ENCODE data around the gene LRRC30. TPM values are rescaled to one million over a fixed set of nuclear protein-coding genes. Genes with fewer than 3 reads are reported as not detected.
"Not testable (repeated sequence)": the region's sequence is repeated elsewhere in the genome, so short reads cannot be mapped to it uniquely, and the experiment has no call there.

The LRRC30 gene
- total RNA-seq: not detected in 2 replicates

DNA sequence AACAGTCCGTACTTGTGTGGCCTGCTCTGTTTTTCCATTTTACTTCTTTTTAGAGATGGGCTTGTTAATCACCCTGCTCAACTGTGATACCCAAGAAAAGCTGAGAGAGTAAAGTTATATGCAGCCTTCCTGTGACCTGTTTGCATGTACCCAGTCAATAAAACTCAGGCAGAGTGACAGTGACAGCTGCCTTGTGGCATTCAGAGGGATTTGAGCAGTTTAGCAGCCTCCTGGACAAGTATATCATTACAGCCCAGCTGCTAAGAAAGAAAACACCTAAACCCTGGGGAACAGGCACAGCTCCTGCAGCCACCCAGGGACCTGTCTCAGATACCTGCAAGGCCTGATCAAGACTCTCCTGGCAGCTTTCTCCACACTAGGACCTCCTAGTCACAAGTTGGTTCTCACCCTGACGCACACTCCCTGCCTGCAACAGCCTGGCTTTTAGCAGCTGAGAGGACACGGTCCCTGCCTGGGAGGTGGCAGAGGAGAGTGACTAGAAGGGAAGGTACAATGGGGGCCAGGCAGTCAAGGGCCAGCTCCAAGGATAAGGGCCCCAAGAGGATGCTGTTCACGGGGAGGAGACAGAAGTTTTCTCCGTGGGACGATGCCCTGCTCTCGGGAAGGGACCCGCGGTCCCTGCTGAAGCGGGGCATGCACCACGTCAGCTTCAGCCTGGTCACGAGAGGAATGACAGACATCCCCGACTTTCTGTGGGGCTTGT is at the start of gene LRRC30:
Gene LRRC30 (plus strand): TSS at position 464 of the 724 bp plus-strand sequence. CDS start 50 bp downstream, at position 514.
- DNase-seq (ENCODE audit: low spot score): no peak
- no peak within 1 kb of the TSS for H3K27ac Mint-ChIP-seq
- intact Hi-C loops (cut with micrococcal nuclease): no loop called here
- H3K36me3 Mint-ChIP-seq (ENCODE audit: low read depth): no peaks in the 10 kb centered on the region
- no peaks in the 10 kb centered on the region for H3K27me3 Mint-ChIP-seq (ENCODE audit: low read depth)
- no peak within 1 kb of the TSS for H3K4me3 Mint-ChIP-seq (ENCODE audit: low read depth)
- no peaks in the 10 kb centered on the region for H3K9me3 Mint-ChIP-seq
- H3K4me1 Mint-ChIP-seq (ENCODE audit: low read depth): no peaks in the 10 kb centered on the region

- Mint-ChIP-seq H3K36me3 (ENCODE audit: low read depth) (no peaks in the 10 kb centered on the region), H3K9me3 (peaks cover 32% of the 10 kb centered on the region), H3K4me3 (ENCODE audit: low read depth) (no peak overlapping the region), H3K4me1 (ENCODE audit: low read depth) (no peaks in the 10 kb centered on the region), H3K27me3 (ENCODE audit: low read depth) (no peaks in the 10 kb centered on the region), H3K27ac (no peak overlapping the region)
- no peak for DNase-seq (ENCODE audit: low spot score)
- intact Hi-C loops (cut with micrococcal nuclease): no loop called here
These were observed 45.2 kb upstream of the LRRC30 start for GRCh38 chr18:7185701-7186100.

DNA sequence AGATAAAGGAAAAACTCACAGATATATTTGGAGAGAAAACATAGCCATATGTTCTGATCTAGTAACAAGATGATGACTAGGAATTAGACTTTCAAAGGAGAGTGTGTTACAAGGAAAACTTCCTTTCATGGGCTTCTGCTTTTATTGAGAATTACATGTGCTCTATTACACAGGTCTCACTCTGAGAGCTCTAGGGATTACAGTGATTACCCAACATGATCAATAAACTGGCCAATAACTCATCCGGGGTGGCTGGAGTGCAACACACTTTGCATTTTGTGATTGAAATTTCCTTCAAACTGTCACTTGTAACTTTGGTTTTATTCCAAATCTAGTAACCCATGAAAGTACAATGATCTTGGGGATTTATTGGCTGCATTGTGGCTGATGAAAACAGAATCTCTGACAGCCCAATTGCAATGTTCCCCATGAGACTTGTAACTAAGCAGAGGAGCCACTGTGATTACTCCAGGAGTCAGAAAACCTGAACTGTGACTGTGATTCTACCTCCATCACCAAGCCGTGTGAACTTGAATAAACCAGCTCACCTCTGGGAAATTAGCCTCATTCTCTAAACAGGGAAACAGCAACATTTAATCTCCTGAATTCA is 40.2 kb upstream of the LRRC30 start:
- Mint-ChIP-seq H3K27ac (no peak overlapping the region), H3K4me1 (ENCODE audit: low read depth) (no peaks in the 10 kb centered on the region), H3K27me3 (ENCODE audit: low read depth) (no peaks in the 10 kb centered on the region), H3K36me3 (ENCODE audit: low read depth) (no peaks in the 10 kb centered on the region), H3K9me3 (peaks cover 9% of the 10 kb centered on the region), H3K4me3 (ENCODE audit: low read depth) (no peak overlapping the region)
- no peak for DNase-seq (ENCODE audit: low spot score)
- intact Hi-C loops (cut with micrococcal nuclease): no loop called here

GRCh38 chr18:7191736-7192135 is 39.2 kb upstream of the LRRC30 start:
- no peaks in the 10 kb centered on the region for H3K36me3 Mint-ChIP-seq (ENCODE audit: low read depth)
- DNase-seq (ENCODE audit: low spot score): no peak
- no peak overlapping the region for H3K27ac Mint-ChIP-seq
- H3K9me3 Mint-ChIP-seq: peaks cover 4% of the 10 kb centered on the region
- no peaks in the 10 kb centered on the region for H3K27me3 Mint-ChIP-seq (ENCODE audit: low read depth)
- intact Hi-C loops (cut with micrococcal nuclease): no loop called here
- H3K4me1 Mint-ChIP-seq (ENCODE audit: low read depth): no peaks in the 10 kb centered on the region
- no peak overlapping the region for H3K4me3 Mint-ChIP-seq (ENCODE audit: low read depth)

DNA sequence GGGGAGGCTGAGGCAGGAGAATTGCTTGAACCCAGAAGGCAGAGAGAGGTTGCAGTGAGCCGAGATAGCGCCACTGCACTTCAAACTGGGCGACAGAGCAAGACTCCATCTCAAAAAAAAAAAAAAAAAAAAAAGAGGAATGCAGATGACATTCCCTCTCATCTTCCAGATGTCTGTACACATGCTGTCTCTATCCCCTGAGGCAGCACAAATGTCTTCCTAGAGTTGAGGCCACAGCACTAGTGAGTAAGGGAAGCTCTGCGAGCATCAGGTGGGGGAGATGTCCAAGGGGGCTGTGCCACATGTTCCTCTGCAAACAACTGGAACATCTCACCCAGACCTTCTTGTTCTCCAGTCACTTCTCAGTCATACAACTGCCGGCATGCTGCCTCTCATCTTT is 35.6 kb upstream of the LRRC30 start:
- intact Hi-C loops (cut with micrococcal nuclease): no loop called here
- Mint-ChIP-seq H3K9me3 (peaks cover 4% of the 10 kb centered on the region), H3K27me3 (ENCODE audit: low read depth) (no peaks in the 10 kb centered on the region), H3K27ac (no peak overlapping the region), H3K4me1 (ENCODE audit: low read depth) (no peaks in the 10 kb centered on the region), H3K4me3 (ENCODE audit: low read depth) (no peak overlapping the region), H3K36me3 (ENCODE audit: low read depth) (no peaks in the 10 kb centered on the region)
- DNase-seq (ENCODE audit: low spot score): no peak

GRCh38 chr18:7196421-7196820 is 34.5 kb upstream of the LRRC30 start:
- Mint-ChIP-seq H3K9me3 (peaks cover 4% of the 10 kb centered on the region), H3K36me3 (ENCODE audit: low read depth) (no peaks in the 10 kb centered on the region), H3K4me3 (ENCODE audit: low read depth) (no peak overlapping the region), H3K27ac (no peak overlapping the region), H3K4me1 (ENCODE audit: low read depth) (no peaks in the 10 kb centered on the region), H3K27me3 (ENCODE audit: low read depth) (no peaks in the 10 kb centered on the region)
- no peak for DNase-seq (ENCODE audit: low spot score)
- intact Hi-C loops (cut with micrococcal nuclease): no loop called here

- peaks cover 4% of the 10 kb centered on the region for H3K9me3 Mint-ChIP-seq
- intact Hi-C loops (cut with micrococcal nuclease): no loop called here
- H3K4me3 Mint-ChIP-seq (ENCODE audit: low read depth): no peak overlapping the region
- no peaks in the 10 kb centered on the region for H3K4me1 Mint-ChIP-seq (ENCODE audit: low read depth)
- no peak for DNase-seq (ENCODE audit: low spot score)
- H3K27ac Mint-ChIP-seq: no peak overlapping the region
- H3K36me3 Mint-ChIP-seq (ENCODE audit: low read depth): no peaks in the 10 kb centered on the region
- no peaks in the 10 kb centered on the region for H3K27me3 Mint-ChIP-seq (ENCODE audit: low read depth)
These were observed 33.0 kb upstream of the LRRC30 start for GRCh38 chr18:7197854-7198253.

- DNase-seq (ENCODE audit: low spot score): no peak
- Mint-ChIP-seq H3K27me3 (ENCODE audit: low read depth) (no peaks in the 10 kb centered on the region), H3K4me3 (ENCODE audit: low read depth) (no peak overlapping the region), H3K36me3 (ENCODE audit: low read depth) (no peaks in the 10 kb centered on the region), H3K4me1 (ENCODE audit: low read depth) (no peaks in the 10 kb centered on the region), H3K27ac (no peak overlapping the region), H3K9me3 (peaks cover 4% of the 10 kb centered on the region)
- intact Hi-C loops (cut with micrococcal nuclease): no loop called here
These were observed 32.6 kb upstream of the LRRC30 start for GRCh38 chr18:7198326-7198725.

DNA sequence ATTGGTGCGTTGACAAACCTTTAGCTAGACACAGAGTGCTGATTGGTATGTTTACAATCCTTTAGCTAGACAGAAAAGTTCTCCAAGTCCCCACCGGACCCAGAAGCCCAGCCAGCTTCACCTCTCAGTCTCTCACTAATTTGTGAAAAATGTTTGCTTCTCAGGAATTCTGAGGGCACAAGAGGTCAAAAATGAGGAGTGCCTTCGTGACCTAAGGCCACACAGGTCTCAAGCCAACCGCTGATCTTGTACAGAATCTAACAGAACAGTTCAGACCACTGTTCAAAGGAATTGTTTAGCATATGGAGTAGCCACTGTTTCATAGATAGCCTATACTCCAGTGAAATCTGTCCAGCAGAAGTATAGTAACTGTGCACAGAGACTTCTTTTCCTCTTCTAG is 29.8 kb upstream of the LRRC30 start:
- DNase-seq (ENCODE audit: low spot score): no peak
- no peaks in the 10 kb centered on the region for H3K9me3 Mint-ChIP-seq
- no peaks in the 10 kb centered on the region for H3K27me3 Mint-ChIP-seq (ENCODE audit: low read depth)
- no peaks in the 10 kb centered on the region for H3K36me3 Mint-ChIP-seq (ENCODE audit: low read depth)
- no peak overlapping the region for H3K4me3 Mint-ChIP-seq (ENCODE audit: low read depth)
- H3K4me1 Mint-ChIP-seq (ENCODE audit: low read depth): no peaks in the 10 kb centered on the region
- intact Hi-C loops (cut with micrococcal nuclease): no loop called here
- no peak overlapping the region for H3K27ac Mint-ChIP-seq

DNA sequence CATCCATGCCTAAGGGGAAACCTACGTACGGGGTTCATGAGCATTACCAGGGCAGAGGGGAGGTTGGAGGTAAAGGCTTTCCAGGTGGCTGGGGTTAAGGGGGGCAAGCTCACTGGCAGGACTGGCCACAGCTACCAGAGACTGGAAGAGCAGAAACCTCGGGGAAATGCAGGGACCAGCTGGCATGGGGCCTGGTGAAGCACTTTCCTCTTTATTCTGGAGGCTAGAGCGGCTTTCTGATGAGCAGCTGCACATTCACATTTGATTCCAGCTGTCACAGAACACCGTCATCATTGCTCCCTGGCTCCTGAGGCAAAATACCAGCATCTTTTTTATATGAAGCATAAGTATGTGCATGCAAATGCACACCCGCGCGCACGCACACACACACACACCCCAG is 28.7 kb upstream of the LRRC30 start:
- DNase-seq (ENCODE audit: low spot score): no peak
- H3K27me3 Mint-ChIP-seq (ENCODE audit: low read depth): no peaks in the 10 kb centered on the region
- H3K4me1 Mint-ChIP-seq (ENCODE audit: low read depth): no peaks in the 10 kb centered on the region
- H3K9me3 Mint-ChIP-seq: no peaks in the 10 kb centered on the region
- no peak overlapping the region for H3K4me3 Mint-ChIP-seq (ENCODE audit: low read depth)
- intact Hi-C loops (cut with micrococcal nuclease): no loop called here
- H3K36me3 Mint-ChIP-seq (ENCODE audit: low read depth): no peaks in the 10 kb centered on the region
- H3K27ac Mint-ChIP-seq: no peak overlapping the region

- H3K27ac Mint-ChIP-seq; H3K4me3 Mint-ChIP-seq (ENCODE audit: low read depth); DNase-seq (ENCODE audit: low spot score); H3K27me3 Mint-ChIP-seq (ENCODE audit: low read depth); H3K9me3 Mint-ChIP-seq; H3K36me3 Mint-ChIP-seq (ENCODE audit: low read depth); H3K4me1 Mint-ChIP-seq (ENCODE audit: low read depth); intact Hi-C loops (cut with micrococcal nuclease): not testable (repeated sequence)
These were observed 27.3 kb upstream of the LRRC30 start for GRCh38 chr18:7203601-7204000.

- Mint-ChIP-seq H3K4me1 (ENCODE audit: low read depth) (no peaks in the 10 kb centered on the region), H3K4me3 (ENCODE audit: low read depth) (no peak overlapping the region), H3K27ac (no peak overlapping the region), H3K36me3 (ENCODE audit: low read depth) (no peaks in the 10 kb centered on the region), H3K27me3 (ENCODE audit: low read depth) (no peaks in the 10 kb centered on the region), H3K9me3 (no peaks in the 10 kb centered on the region)
- intact Hi-C loops (cut with micrococcal nuclease): no loop called here
- no peak for DNase-seq (ENCODE audit: low spot score)
These were observed 25.5 kb upstream of the LRRC30 start for GRCh38 chr18:7205346-7205745.

DNA sequence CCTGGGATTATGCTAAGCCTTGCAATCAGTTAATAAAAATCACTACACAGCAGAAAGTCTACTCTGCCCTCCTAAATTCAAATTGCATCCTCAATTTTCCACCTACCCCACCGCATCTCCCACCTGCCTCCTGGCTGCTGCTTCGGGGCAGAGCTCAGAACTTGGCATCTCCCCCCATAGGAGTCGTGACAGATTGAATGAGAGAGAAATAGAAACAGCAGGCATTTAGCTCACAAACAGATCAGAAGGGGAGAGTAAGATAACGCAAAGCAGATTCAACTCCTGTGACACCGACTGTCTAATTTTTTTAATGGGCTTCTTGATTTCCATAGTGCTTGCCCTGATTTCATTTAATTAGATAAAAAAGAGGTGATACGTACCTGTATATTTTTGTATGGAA is 24.7 kb upstream of the LRRC30 start:
- H3K4me1 Mint-ChIP-seq (ENCODE audit: low read depth): no peaks in the 10 kb centered on the region
- DNase-seq (ENCODE audit: low spot score): no peak
- no peak overlapping the region for H3K27ac Mint-ChIP-seq
- no peak overlapping the region for H3K4me3 Mint-ChIP-seq (ENCODE audit: low read depth)
- intact Hi-C loops (cut with micrococcal nuclease): no loop called here
- no peaks in the 10 kb centered on the region for H3K9me3 Mint-ChIP-seq
- H3K27me3 Mint-ChIP-seq (ENCODE audit: low read depth): no peaks in the 10 kb centered on the region
- H3K36me3 Mint-ChIP-seq (ENCODE audit: low read depth): no peaks in the 10 kb centered on the region
